ENCODE results near the gene PIP4K2A.

DNA sequence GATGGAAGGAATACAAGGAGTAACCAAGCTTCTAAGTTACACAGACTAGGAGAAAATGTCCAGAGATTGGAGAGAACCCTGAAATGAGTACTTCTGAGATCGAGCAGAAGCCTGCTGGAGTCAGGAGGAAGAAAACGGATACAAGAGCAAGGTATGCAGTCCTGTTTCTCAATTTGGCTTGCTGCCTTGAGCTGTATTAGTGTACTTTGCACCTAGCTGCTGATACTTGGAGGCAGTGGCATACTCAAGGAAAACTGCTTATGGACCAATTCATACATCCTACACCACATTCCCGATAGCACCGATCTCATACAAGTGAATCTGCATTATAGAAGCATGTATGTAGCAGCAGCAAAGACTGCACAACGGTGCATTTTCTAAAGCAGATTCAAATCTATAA lies 14.4 kb downstream of the PIP4K2A start:
- TF ChIP-seq, protein P1, sequence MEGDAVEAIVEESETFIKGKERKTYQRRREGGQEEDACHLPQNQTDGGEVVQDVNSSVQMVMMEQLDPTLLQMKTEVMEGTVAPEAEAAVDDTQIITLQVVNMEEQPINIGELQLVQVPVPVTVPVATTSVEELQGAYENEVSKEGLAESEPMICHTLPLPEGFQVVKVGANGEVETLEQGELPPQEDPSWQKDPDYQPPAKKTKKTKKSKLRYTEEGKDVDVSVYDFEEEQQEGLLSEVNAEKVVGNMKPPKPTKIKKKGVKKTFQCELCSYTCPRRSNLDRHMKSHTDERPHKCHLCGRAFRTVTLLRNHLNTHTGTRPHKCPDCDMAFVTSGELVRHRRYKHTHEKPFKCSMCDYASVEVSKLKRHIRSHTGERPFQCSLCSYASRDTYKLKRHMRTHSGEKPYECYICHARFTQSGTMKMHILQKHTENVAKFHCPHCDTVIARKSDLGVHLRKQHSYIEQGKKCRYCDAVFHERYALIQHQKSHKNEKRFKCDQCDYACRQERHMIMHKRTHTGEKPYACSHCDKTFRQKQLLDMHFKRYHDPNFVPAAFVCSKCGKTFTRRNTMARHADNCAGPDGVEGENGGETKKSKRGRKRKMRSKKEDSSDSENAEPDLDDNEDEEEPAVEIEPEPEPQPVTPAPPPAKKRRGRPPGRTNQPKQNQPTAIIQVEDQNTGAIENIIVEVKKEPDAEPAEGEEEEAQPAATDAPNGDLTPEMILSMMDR (IDR thresholded peaks at IDR 0.05): no peak
- TF ChIP-seq POLR2AphosphoS5 (IDR thresholded peaks at IDR 0.05) (no peak), POLR2A (IDR thresholded peaks at IDR 0.05) (no peak)

All from breast epithelium (tissue), 3 donors.